T-helper 1 cell treated with Interleukin-12 subunit alpha and Interleukin-12 subunit beta and Interleukin-4 antibody, amounts not matched to agents 30 μg/mL and 1 μg/mL, for 36 hours (primary cell): Measurements from ENCODE around the gene GALNT12.

Experiments
- H3K27ac Mint-ChIP-seq: one replicate; pipeline ENCODE4 v1.8.0; 2021; ENCODE audit warnings: mild to moderate bottlenecking, mixed read lengths
- H3K27me3 Mint-ChIP-seq: one replicate; pipeline ENCODE4 v1.8.0; 2021; ENCODE audit warnings: low read depth, mixed read lengths
- H3K36me3 Mint-ChIP-seq: one replicate; pipeline ENCODE4 v1.8.0; 2021; ENCODE audit warnings: low read depth, mixed read lengths
- H3K4me1 Mint-ChIP-seq: one replicate; pipeline ENCODE4 v1.8.0; 2021; ENCODE audit warnings: low read depth, mixed read lengths
- H3K4me3 Mint-ChIP-seq: one replicate; pipeline ENCODE4 v1.8.0; 2021; ENCODE audit warnings: mild to moderate bottlenecking, moderate library complexity, mixed read lengths
- H3K9me3 Mint-ChIP-seq: one replicate; pipeline ENCODE4 v1.8.0; 2021; ENCODE audit warnings: mixed read lengths

GALNT12 gene

DNA sequence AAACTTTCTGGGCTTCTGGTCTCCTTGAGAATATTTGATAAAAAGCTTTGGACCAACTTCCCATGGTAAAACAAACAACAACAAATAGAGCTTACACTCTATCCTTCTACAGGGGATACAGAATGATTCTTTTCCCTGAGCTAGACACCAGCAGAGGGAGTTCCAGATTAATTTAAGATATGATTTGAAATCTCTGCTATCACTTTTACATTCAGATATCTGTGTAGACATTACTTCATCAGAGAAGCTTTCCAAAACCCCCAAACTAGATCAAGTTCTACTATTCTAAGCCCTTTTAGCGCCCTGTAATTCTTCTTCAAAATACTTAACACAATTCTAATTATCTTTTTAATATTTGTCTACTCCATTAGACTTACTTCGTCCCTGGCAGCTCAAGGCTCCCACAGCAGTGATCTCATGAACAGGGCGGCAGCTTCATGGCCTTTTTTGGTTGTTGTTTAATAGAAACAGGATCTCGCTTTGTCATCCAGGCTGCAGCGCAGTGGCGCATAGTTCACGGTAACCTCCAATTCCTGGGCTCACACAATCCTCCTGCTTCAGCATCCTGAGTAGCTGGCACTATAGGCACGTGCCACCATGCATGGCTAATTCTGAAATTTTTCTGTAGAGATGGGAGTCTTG, 955 bp upstream of the GALNT12 start:
- Mint-ChIP-seq H3K27ac (no peak overlapping the region), H3K27me3 (peaks cover 54% of the 10 kb centered on the region), H3K36me3 (no peaks in the 10 kb centered on the region), H3K9me3 (no peaks in the 10 kb centered on the region), H3K4me3 (peak overlapping the region; percentile 83), H3K4me1 (peaks cover 11% of the 10 kb centered on the region)

DNA sequence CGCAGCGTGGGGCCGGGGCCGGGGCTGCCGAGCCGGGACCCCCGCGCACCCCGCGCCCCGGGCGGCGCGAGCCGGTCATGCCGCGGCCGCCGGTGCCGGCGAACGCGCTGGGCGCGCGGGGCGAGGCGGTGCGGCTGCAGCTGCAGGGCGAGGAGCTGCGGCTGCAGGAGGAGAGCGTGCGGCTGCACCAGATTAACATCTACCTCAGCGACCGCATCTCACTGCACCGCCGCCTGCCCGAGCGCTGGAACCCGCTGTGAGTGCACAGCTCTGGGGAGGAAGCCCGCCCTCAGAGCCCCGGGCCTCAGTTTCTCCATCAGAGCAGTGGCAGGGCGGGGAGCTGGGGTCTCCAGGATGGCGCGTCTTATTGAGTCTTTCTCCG, 335 bp downstream of the GALNT12 start:
- Mint-ChIP-seq H3K36me3 (no peaks in the 10 kb centered on the region), H3K9me3 (no peaks in the 10 kb centered on the region), H3K27me3 (peaks cover 55% of the 10 kb centered on the region), H3K27ac (no peak overlapping the region), H3K4me3 (peak overlapping the region; percentile 73), H3K4me1 (peaks cover 11% of the 10 kb centered on the region)

DNA sequence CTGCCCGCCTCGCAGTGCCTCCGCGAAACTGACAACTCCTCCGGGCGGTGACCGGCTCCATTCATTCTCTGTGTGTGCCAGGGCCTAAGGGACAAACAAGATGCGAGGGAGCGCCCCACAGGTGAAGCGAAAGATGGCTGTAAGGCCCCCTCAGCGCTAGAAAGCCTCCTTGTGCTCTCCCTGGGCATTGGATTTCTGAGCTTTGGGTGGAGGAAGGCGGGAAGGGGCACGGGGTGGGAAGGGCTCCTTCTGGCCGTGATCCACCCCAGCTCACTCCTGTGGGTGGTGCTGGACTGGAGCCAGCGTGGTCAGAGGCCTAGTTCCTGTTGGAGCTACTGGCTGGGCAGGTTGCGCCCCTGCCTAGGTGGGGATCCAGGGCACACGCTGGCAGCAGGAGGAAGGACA, 943 bp downstream of the GALNT12 start:
- Mint-ChIP-seq H3K4me1 (peaks cover 11% of the 10 kb centered on the region), H3K27me3 (peaks cover 56% of the 10 kb centered on the region), H3K27ac (no peak overlapping the region), H3K4me3 (peak overlapping the region; percentile 73), H3K9me3 (no peaks in the 10 kb centered on the region), H3K36me3 (no peaks in the 10 kb centered on the region)

DNA sequence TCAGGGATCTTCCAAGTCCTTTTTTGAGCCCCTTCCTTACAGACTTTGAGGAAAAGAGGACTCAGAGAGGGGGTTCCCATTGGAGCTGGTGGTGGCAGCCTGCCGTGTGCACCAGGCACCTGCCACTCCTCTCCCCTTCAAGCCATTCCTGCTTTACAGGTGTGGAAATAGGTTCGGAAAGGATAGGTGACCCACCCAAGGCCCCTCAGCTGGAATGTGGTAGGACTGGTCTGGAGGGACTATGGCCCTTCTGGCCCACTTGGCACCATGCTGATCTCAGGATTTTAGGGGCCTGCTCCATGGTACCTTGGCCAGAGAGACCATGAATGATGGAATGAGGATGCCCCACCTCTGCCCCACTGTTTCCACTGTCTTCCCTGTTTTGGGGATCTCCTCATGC, 1.4 kb downstream of the GALNT12 start:
- H3K27me3 Mint-ChIP-seq, result peaks cover 54% of the 10 kb centered on the region

DNA sequence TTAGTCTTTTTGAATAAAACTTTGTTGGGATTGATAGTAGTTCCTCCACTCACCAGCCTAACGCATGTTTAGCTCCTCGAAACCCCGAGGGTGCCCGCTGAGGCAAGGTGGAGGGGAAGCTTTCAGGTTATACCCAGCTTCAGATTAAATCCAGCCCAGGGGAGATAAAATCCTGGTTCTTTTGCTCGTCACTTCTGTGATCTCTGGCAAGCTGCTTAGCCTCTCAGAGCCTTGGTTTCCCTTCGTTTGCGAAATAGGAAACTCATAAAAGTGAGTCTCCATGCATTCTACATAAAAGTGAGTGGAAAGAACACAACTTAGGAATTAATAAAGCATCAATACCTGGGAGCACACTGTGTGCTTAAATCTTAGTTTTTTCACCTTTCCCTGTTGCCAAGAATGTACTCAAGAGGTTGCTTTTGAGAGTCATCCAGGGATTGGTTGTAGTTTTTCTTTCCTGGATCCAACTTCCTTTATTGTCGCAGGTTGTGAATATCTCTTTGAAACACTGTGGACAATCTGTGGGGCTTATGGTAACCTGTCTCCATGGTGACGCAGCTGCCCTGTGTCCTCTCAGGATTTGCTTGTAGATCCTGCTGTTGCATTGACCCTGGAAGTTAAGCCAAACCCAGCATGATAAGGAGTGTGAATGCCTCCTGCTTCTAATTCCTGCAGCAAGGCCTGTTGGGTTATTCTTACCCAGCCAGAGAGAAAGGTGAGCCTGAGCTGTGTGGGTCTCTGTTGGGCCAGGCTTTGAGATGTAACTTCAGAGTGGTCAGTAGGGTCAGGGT, 2.0 kb downstream of the GALNT12 start:
- Mint-ChIP-seq H3K4me3 (peak overlapping the region; percentile 62), H3K36me3 (no peaks in the 10 kb centered on the region), H3K4me1 (peaks cover 11% of the 10 kb centered on the region), H3K27ac (no peak overlapping the region), H3K27me3 (peaks cover 54% of the 10 kb centered on the region), H3K9me3 (no peaks in the 10 kb centered on the region)

More for the DNA sequence above, 1.4 kb downstream of the GALNT12 start:
- Mint-ChIP-seq H3K27ac (no peak overlapping the region), H3K4me3 (peak overlapping the region; percentile 73), H3K4me1 (peaks cover 11% of the 10 kb centered on the region), H3K9me3 (no peaks in the 10 kb centered on the region), H3K36me3 (no peaks in the 10 kb centered on the region)

DNA sequence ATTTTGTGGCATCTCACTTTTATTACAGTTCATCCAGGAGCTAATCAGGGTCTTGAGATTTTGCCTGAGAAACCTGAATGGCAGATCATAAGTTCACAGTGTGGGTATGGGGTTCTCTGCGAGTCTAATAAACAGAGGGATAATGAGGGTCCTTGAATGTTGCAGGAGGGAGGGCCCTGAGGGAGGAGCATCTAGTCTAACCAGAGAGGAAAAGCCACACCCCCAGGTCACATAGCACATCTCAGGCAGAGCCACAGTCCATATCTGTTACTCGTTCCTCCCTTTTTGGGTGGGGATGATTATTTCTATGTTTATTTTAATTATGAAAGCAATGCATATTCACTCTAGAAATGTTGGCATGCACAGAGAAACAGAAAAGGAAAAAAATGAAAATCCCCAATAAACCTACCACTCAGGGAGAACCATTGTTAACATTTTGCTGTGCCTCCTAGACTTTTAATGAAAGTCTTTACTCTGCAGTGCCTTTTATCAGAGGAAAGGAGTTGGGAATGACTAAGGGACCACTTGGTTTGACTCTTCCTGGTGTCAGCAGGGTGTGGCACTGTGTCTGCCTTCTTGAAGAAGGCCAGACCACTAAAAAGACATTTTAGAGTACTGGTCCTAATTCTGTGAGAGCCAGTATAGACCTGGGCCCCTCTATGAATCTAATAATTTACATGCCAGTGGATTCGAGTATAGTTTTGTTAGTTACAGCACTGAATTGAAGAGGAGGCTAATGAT, 2.8 kb downstream of the GALNT12 start:
- Mint-ChIP-seq H3K4me3 (no peak overlapping the region), H3K27ac (no peak overlapping the region), H3K9me3 (no peaks in the 10 kb centered on the region), H3K27me3 (peaks cover 47% of the 10 kb centered on the region), H3K36me3 (no peaks in the 10 kb centered on the region), H3K4me1 (peaks cover 11% of the 10 kb centered on the region)

DNA sequence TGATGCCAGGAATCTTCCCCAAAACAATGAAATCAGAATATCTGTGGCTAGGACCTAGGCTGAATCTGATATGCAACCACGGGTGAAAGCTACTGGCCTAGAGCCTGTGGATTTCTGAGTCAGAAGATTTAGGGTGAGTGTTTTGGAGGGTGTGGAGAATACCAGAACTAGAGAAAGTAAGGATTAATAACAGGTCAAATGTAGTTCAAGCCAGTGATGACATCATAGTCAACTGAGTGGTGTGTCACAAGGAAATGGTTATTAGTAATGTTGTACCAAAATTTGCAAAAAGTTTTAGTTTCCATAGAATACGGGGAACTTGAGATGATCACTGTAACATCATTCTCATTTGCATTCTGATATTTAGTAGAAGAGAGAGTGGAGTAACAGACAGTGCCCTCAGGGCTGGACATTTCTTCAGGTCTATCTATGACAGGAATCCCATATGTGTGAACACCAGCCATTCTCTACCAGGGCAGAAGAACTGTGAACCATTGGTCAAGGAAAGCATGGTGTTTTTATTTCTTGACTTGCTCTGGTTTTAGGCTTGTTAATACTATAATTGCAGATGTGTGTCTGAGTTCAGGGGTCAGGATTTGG, 3.7 kb downstream of the GALNT12 start:
- Mint-ChIP-seq H3K9me3 (no peaks in the 10 kb centered on the region), H3K4me3 (no peak overlapping the region), H3K36me3 (no peaks in the 10 kb centered on the region), H3K27ac (no peak overlapping the region), H3K27me3 (peaks cover 38% of the 10 kb centered on the region), H3K4me1 (peaks cover 11% of the 10 kb centered on the region)

DNA sequence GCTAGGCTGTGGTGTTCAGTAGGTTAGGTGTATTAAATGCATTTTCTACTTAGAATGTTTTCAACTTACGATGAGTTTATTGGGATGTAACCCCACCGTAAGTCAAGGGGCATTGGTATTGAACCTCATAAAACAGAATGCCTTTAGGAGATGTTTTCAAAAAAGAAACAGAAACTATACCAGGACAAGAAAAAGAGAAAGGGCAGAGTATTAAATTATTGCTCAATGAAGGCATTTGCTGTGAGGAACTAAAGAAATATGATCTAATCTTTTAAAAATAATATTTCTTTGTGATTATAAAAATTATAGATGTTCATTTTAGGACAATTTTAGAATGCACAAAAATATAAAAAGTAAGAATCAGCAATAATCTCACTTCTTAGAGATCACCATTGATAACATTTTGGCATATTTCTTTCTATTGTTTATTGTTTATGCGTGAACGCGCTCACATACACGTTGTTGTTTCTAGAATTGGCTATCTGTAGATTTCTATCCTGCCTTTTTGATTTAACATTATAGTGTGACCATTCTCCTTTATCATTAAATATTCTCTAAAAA, 8.0 kb downstream of the GALNT12 start:
- Mint-ChIP-seq H3K27me3 (peaks cover 5% of the 10 kb centered on the region), H3K36me3 (no peaks in the 10 kb centered on the region), H3K9me3 (peaks cover 7% of the 10 kb centered on the region), H3K4me1 (no peaks in the 10 kb centered on the region), H3K4me3 (no peak overlapping the region), H3K27ac (no peak overlapping the region)

DNA sequence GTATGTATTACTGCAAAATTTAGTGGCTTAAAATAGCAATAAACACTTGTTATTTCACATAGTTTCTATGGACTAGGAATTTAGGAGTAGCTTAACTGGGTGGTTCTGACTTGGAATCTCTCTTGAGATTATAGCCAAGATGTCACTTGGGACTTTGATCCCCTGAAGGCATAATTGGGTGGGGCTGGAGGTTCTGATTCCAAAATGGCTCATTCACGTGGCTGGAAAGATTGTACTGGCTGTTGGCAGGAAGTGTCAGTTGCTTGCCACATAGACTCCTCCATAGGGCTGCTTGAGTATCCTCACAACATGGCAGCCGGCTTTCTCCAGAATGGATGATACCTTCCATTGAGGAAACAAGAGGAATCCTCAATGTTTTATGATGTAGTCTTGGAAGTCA, 11.3 kb downstream of the GALNT12 start:
- no peak overlapping the region for H3K4me3 Mint-ChIP-seq
- peaks cover 7% of the 10 kb centered on the region for H3K9me3 Mint-ChIP-seq
- no peaks in the 10 kb centered on the region for H3K4me1 Mint-ChIP-seq
- no peak overlapping the region for H3K27ac Mint-ChIP-seq
- no peaks in the 10 kb centered on the region for H3K36me3 Mint-ChIP-seq
- no peaks in the 10 kb centered on the region for H3K27me3 Mint-ChIP-seq

DNA sequence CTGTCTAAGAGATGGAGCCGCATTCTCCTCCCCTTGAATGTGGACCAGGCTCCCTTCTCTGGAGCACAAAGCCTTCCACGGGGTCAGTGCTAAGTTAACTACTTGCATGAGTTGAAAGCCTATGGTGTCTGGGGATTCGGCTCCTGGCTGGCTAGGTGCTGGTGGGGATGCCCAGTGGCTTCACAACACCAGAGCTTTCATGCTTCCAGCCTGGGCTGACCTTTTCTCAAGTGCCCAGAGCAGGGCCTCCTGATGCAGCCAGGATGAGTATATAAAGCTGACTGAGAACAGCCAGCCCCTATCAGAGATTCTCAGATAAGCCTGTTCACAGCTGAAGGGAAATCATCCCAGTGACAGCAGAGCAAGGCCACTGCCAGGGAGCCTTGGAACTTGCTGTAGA, 11.8 kb downstream of the GALNT12 start:
- Mint-ChIP-seq H3K4me1 (no peaks in the 10 kb centered on the region), H3K9me3 (peaks cover 7% of the 10 kb centered on the region), H3K27ac (no peak overlapping the region), H3K36me3 (no peaks in the 10 kb centered on the region), H3K4me3 (no peak overlapping the region), H3K27me3 (no peaks in the 10 kb centered on the region)

DNA sequence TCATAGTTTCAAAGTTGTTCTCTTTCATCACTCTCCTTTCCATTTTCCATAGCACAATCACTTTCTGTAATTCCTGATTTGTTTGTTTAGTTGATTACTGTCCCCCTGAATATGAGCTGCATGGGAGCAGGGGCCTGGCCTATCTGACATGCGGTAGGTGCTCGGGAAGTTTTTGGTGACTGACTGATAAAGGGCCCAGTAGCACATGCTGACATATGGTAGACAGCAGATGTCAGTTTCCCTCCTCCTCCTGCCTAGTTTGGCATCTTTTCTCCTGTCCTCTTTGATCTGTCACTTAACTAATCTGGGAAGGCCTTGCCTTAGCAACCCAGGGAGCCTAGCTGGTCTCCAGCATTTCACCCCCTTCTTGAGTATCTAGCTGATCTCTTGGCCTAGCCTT, 14.4 kb downstream of the GALNT12 start:
- Mint-ChIP-seq H3K4me3 (no peak overlapping the region), H3K4me1 (no peaks in the 10 kb centered on the region), H3K36me3 (no peaks in the 10 kb centered on the region), H3K9me3 (peaks cover 7% of the 10 kb centered on the region), H3K27ac (no peak overlapping the region), H3K27me3 (no peaks in the 10 kb centered on the region)

DNA sequence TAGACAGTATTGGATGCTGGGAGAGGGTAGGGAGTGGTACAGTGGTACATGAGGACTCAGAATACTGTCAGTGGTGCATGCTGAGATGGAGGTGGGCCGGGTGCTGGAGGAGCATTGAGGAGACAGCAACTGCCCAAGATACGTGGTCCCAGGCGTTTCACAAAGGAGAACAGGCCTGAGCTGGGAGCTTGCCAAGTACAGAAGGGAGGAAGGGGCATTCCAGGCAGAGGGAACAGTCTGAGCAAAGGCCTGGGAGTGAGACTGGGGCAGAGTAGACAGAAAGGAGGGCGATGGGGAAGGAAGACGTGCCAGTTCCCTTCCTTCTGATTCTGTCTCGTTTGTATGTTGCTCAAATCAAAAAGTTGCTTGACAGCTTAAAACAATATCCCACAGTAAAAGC, 15.2 kb downstream of the GALNT12 start:
- no peaks in the 10 kb centered on the region for H3K4me1 Mint-ChIP-seq
- H3K9me3 Mint-ChIP-seq, result peaks cover 7% of the 10 kb centered on the region
- H3K27ac Mint-ChIP-seq, result no peak overlapping the region
- H3K36me3 Mint-ChIP-seq, result no peaks in the 10 kb centered on the region
- no peak overlapping the region for H3K4me3 Mint-ChIP-seq
- H3K27me3 Mint-ChIP-seq, result no peaks in the 10 kb centered on the region

DNA sequence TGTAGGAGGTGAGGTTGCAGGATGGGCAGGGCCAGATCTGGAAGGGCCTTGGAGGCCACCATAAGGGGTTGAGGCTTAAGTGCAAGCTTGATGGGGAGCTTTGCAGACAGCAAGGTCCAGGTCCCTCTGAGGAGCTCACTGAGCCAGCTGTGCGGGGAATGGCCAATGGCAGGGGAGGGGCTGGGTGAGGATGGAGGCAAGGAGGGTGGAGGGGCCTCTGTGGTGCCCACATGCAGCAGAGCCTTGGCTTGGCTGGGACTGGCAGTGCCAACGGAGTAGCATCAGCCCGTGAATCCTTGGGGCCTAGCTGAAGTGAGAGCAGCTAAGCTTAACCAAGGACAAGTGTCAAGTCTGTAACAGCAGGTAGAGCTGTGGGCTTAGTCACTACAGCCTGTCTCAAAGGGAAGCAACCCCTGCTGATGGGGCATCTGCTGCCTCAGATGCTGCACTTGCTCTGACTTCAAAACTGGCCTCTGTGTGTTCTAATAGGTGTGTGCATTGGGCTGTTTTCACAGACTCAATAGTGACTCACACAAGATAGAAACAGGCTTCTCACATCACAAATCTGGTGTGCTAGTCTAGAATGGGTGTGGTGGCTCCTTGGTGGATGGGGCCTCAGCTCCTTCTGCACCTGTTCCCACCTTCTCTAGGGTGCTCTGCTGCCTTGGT, 16.3 kb downstream of the GALNT12 start:
- no peak overlapping the region for H3K4me3 Mint-ChIP-seq
- no peaks in the 10 kb centered on the region for H3K36me3 Mint-ChIP-seq

DNA sequence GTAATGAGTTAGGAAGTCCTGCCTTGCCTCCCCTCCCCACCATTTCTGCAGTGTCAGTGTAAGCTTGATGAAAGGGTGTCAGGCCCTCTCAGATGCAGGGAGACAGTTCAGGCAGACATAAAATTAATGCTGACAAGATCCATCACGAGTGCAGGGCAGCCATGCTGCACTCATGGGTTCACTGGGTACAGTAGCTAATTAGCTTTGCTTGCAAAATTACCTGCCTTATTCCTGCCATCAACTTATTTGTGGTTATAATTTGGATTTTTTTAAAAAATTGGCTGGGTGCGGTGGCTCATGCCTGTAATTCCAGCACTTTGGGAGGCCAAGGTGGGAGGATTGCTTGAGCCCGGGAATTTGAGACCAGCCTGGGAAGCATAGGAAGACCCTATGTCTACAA, 17.9 kb downstream of the GALNT12 start:
- Mint-ChIP-seq H3K27me3 (no peaks in the 10 kb centered on the region), H3K36me3 (no peaks in the 10 kb centered on the region), H3K9me3 (no peaks in the 10 kb centered on the region), H3K4me3 (no peak overlapping the region), H3K27ac (no peak overlapping the region), H3K4me1 (no peaks in the 10 kb centered on the region)

More for the DNA sequence above, 16.3 kb downstream of the GALNT12 start:
- H3K27ac Mint-ChIP-seq, result no peak overlapping the region
- no peaks in the 10 kb centered on the region for H3K4me1 Mint-ChIP-seq
- peaks cover 1% of the 10 kb centered on the region for H3K9me3 Mint-ChIP-seq
- H3K27me3 Mint-ChIP-seq, result no peaks in the 10 kb centered on the region
